NB4 (cell line): ENCODE results near the gene DOCK2.

ENCODE experiments used
- MYC ChIP-seq: IDR thresholded peaks from 2 replicates; pipeline ENCODE4 v1.6.1; 2011; ENCODE audit warnings: low read depth, low read length
- POLR2A ChIP-seq: IDR thresholded peaks from 2 replicates; pipeline ENCODE4 v1.6.1; 2011; ENCODE audit warnings: mild to moderate bottlenecking; ENCODE audit not compliant: insufficient read length; ENCODE audit errors: extremely low read depth
- TF ChIP-seq, protein P1 (sequence below): IDR thresholded peaks from one replicate; pipeline ENCODE4 v1.5.1; 2012; ENCODE audit warnings: low read depth, low read length

DNA sequence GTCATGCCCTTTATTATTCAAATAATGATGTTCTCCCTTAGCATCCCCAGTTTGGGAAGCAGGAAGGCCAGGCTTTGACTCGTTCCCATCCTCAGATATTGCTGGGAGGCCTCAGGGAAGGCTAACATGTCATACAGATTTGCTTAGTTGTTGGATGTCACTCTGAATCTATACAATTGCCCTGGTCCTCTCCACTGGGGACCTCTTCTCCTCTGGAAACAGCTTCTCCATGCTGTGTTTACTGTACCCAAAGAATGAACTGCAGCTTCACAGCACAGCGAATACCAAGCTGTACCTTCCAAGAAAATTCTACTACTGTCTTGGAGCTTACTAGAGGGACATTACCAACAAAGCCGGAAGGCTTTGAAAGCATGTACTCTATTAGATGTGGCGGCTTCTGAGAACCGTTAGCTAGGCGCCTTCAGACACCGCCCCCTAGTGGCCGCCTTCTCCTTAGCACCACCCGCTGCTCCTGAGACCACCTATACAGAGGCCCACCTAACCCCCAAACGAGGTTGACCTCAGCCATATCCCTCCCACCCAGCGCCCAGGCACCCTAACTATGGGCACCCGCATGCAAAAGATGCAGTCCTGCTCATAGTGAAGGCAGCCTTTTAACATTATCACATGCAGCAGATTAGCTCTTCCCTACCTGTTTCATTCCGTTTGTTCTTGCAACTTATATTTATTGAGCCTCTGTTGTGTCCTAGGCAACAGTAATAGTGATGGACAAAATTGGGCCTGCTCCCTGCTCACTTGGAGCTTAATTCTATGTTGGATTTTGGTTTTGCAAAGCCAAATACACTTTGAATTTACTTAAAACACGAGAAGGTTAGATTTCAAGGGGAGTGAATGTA is 433.7 kb downstream of the DOCK2 start:
- TF ChIP-seq, protein P1, sequence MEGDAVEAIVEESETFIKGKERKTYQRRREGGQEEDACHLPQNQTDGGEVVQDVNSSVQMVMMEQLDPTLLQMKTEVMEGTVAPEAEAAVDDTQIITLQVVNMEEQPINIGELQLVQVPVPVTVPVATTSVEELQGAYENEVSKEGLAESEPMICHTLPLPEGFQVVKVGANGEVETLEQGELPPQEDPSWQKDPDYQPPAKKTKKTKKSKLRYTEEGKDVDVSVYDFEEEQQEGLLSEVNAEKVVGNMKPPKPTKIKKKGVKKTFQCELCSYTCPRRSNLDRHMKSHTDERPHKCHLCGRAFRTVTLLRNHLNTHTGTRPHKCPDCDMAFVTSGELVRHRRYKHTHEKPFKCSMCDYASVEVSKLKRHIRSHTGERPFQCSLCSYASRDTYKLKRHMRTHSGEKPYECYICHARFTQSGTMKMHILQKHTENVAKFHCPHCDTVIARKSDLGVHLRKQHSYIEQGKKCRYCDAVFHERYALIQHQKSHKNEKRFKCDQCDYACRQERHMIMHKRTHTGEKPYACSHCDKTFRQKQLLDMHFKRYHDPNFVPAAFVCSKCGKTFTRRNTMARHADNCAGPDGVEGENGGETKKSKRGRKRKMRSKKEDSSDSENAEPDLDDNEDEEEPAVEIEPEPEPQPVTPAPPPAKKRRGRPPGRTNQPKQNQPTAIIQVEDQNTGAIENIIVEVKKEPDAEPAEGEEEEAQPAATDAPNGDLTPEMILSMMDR = peak; percentile 43
- TF ChIP-seq POLR2A (no peak), MYC (no peak)
